AG04449 (cell line): ENCODE data around the gene BCAT1.
A peak's percentile ranks its signal among the peaks of the same experiment; 100 is the strongest.
"Not testable (repeated sequence)": the region's sequence is repeated elsewhere in the genome, so short reads cannot be mapped to it uniquely, and the experiment has no call there.

Source experiments
- CTCF ChIA-PET: fragments of 350-600 bp; formaldehyde crosslinking; extraction: SDS; loops from one replicate; lab custom pipeline; 2021; ENCODE audit warnings: antibody characterized with exemption; lab: Yijun Ruan, JAX
- POLR2A ChIA-PET: fragments of 400-600, 350-600 bp; formaldehyde crosslinking; extraction: SDS; loops from one replicate; lab custom pipeline; 2020; ENCODE audit warnings: antibody characterized with exemption, inconsistent platforms; lab: Yijun Ruan, JAX
- DNase-seq: peaks from one replicate; pipeline ENCODE4 v3.0.0-alpha.2; 2010; ENCODE audit warnings: low read depth, low spot score
- H3K4me3 ChIP-seq: 2 replicates; pipeline ENCODE4 v1.5.1; 2011; ENCODE audit warnings: low read depth, mild to moderate bottlenecking, control low read depth, low read length
- TF ChIP-seq, protein P1 (sequence below): IDR thresholded peaks from one replicate; pipeline ENCODE4 v1.5.1; 2011; ENCODE audit warnings: mild to moderate bottlenecking, moderate library complexity, low read length, control low read depth, inconsistent platforms; ENCODE audit not compliant: insufficient read depth; ENCODE audit errors: missing control alignments

The BCAT1 gene

GRCh38 chr12:24919346-24920001 lies 29.4 kb downstream of the BCAT1 start:
- TF ChIP-seq, protein P1, sequence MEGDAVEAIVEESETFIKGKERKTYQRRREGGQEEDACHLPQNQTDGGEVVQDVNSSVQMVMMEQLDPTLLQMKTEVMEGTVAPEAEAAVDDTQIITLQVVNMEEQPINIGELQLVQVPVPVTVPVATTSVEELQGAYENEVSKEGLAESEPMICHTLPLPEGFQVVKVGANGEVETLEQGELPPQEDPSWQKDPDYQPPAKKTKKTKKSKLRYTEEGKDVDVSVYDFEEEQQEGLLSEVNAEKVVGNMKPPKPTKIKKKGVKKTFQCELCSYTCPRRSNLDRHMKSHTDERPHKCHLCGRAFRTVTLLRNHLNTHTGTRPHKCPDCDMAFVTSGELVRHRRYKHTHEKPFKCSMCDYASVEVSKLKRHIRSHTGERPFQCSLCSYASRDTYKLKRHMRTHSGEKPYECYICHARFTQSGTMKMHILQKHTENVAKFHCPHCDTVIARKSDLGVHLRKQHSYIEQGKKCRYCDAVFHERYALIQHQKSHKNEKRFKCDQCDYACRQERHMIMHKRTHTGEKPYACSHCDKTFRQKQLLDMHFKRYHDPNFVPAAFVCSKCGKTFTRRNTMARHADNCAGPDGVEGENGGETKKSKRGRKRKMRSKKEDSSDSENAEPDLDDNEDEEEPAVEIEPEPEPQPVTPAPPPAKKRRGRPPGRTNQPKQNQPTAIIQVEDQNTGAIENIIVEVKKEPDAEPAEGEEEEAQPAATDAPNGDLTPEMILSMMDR, result no peak
- CTCF ChIA-PET, result no interaction called here
- DNase-seq, result no peak
- POLR2A ChIA-PET, result no interaction called here
- no peak overlapping the region for H3K4me3 ChIP-seq

- TF ChIP-seq, protein P1, result no peak
- no peak for DNase-seq
- ChIA-PET POLR2A (no interaction called here), CTCF (no interaction called here)
- no peak overlapping the region for H3K4me3 ChIP-seq
These were observed 30.3 kb downstream of the BCAT1 start for GRCh38 chr12:24918596-24918995.

DNA sequence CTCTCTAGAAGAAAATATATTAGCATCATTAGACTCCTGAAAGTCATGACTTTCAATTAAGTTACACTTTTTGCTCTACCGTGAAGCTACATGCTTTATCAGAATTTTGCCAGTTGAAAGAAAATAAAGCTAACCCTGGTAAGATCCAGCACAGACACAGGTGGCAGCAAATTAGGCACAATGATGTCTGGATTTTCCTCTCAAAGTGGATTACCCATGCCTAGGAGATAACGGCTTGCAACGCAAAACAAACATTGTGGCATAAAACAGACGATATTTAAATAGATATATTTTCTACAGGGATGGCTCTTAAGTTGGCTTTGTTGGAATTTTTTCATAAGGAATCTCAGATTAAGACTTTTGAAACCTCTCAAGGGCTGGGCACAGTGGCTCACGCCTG lies 33.4 kb downstream of the BCAT1 start:
- ChIA-PET POLR2A (no interaction called here), CTCF (no interaction called here)
- H3K4me3 ChIP-seq, result no peak overlapping the region
- DNase-seq, result no peak
- TF ChIP-seq, protein P1, result no peak

- DNase-seq, result no peak
- no peak overlapping the region for H3K4me3 ChIP-seq
- ChIA-PET POLR2A (no interaction called here), CTCF (no interaction called here)
- TF ChIP-seq, protein P1, result no peak
These were observed 34.9 kb downstream of the BCAT1 start for GRCh38 chr12:24913953-24914352.

DNA sequence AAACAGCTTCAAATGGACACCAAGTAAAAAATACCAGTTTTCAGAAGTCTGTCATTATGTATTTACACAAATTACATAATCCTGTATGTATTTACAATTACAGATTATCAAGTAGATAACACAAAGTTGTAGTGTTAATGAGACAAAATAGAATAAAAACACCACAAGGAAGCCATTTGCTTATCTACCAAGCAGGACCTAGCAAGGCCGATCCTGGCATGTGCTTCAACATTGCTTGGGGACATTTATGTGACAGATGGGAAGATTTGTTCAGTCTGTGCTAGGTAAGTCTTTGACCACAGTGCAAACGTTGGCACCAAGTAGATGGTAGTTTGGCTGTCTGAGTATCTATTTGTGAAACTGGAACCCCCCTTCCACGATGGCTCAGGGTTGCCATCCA lies 35.8 kb downstream of the BCAT1 start:
- ChIA-PET POLR2A (interaction anchor here (0.6 kb wide), 1 partner anchor 231 kb away, joined by 3 read pairs; no protein-coding TSS in a partner anchor), CTCF (no interaction called here)
- no peak for DNase-seq
- H3K4me3 ChIP-seq, result no peak overlapping the region
- TF ChIP-seq, protein P1, result no peak

GRCh38 chr12:24911271-24911791 lies 37.6 kb downstream of the BCAT1 start:
- POLR2A ChIA-PET, result interaction anchor here (0.8 to 1.3 kb wide), 4 partner anchors 8 to 73 kb away, joined by 3 to 7 read pairs (median 4); no protein-coding TSS in a partner anchor
- DNase-seq, result peak; percentile 88
- CTCF ChIA-PET, result interaction anchor here (0.8 kb wide), 1 partner anchor 10 kb away, joined by 3 read pairs; no protein-coding TSS in a partner anchor
- no peak overlapping the region; the same call in 1 of the 2 replicates for H3K4me3 ChIP-seq
- TF ChIP-seq, protein P1, result no peak

- H3K4me3 ChIP-seq, DNase-seq, POLR2A ChIA-PET, CTCF ChIA-PET: not testable (repeated sequence)
These were observed 38.7 kb downstream of the BCAT1 start for GRCh38 chr12:24910192-24910591.
